PC-9 (cell line): ENCODE results near the gene PSMD6. TPM values are rescaled to one million over a fixed set of nuclear protein-coding genes. Genes with fewer than 3 reads are reported as not detected.

ENCODE experiments used
- BruUV-seq: library from RNA; stranded (reverse); fragments of 400-500 nt; replicated peaks from 2 replicates; lab custom pipeline; 2021; lab: Mats Ljungman, UMichigan
- CTCF ChIA-PET: fragments of 300-600 bp; sonication (Branson Sonifier 250); formaldehyde crosslinking; loops from one replicate; lab custom pipeline; 2022; ENCODE audit warnings: antibody characterized with exemption; lab: Charles Lee
- POLR2A ChIA-PET: fragments of 300-600 bp; sonication (Branson Sonifier 250); formaldehyde crosslinking; loops from one replicate; lab custom pipeline; 2022; ENCODE audit warnings: antibody characterized with exemption; ENCODE audit not compliant: unreplicated experiment; lab: Charles Lee
- DNase-seq, 2 experiments: peaks; one replicate each; pipeline versions ENCODE4 v3.0.0 to v3.0.0-alpha.2; 2015 to 2022; ENCODE audit warnings: mixed read lengths in 1 of 2
- H2AFZ ChIP-seq: fragments of 200-600 bp; sonication (generic); 2 replicates; pipeline ENCODE4 v1.8.1; 2017; ENCODE audit warnings: antibody characterized with exemption
- H3F3A ChIP-seq: fragments of 200-600 bp; sonication (generic); 2 replicates; pipeline ENCODE4 v1.8.1; 2017; ENCODE audit warnings: antibody characterized with exemption, mild to moderate bottlenecking, low read depth; ENCODE audit not compliant: insufficient read depth
- H3K27ac ChIP-seq: fragments of 200-600 bp; sonication (generic); 2 replicates; pipeline ENCODE4 v1.6.1; 2016; ENCODE audit warnings: mixed run types
- H3K27me3 ChIP-seq: fragments of 200-600 bp; sonication (generic); 2 replicates; pipeline ENCODE4 v1.6.1; 2016; ENCODE audit warnings: low read depth, mixed run types; ENCODE audit not compliant: insufficient read depth
- H3K36me3 ChIP-seq: fragments of 200-600 bp; sonication (generic); 2 replicates; pipeline ENCODE4 v1.6.1; 2016; ENCODE audit warnings: low read depth, mixed run types
- H3K4me1 ChIP-seq: fragments of 200-600 bp; sonication (generic); replicated peaks from 2 replicates; pipeline ENCODE4 v1.6.1; 2016; ENCODE audit warnings: mixed run types; ENCODE audit not compliant: insufficient read depth
- H3K4me2 ChIP-seq: fragments of 200-600 bp; sonication (generic); 2 replicates; pipeline ENCODE4 v1.6.1; 2017; ENCODE audit warnings: mixed run types
- H3K4me3 ChIP-seq: fragments of 200-600 bp; sonication (generic); 2 replicates; pipeline ENCODE4 v1.6.1; 2016; ENCODE audit warnings: mixed run types
- H3K79me2 ChIP-seq: fragments of 200-600 bp; sonication (generic); 2 replicates; pipeline ENCODE4 v1.6.1; 2017; ENCODE audit warnings: low read depth, mixed run types
- H3K9me2 ChIP-seq: fragments of 200-600 bp; sonication (generic); 2 replicates; pipeline ENCODE4 v1.8.1; 2017; ENCODE audit warnings: mild to moderate bottlenecking; ENCODE audit not compliant: insufficient read depth
- H3K9me3 ChIP-seq: fragments of 200-600 bp; sonication (generic); 2 replicates; pipeline ENCODE4 v1.8.1; 2016; ENCODE audit warnings: low read depth; ENCODE audit not compliant: insufficient read depth
- H4K20me1 ChIP-seq: fragments of 200-600 bp; sonication (generic); 2 replicates; pipeline ENCODE4 v1.8.1; 2017; ENCODE audit not compliant: insufficient read depth
- CTCF ChIP-seq: fragments of 200-600 bp; sonication (generic); conservative IDR thresholded peaks from 2 replicates; pipeline ENCODE4 v1.6.1; 2017; ENCODE audit warnings: mixed run types, antibody characterized with exemption, mild to moderate bottlenecking, moderate library complexity
- EZH2 ChIP-seq: fragments of 200-600 bp; sonication (generic); IDR thresholded peaks from 2 replicates; pipeline ENCODE4 v1.8.0; 2017; ENCODE audit warnings: antibody characterized with exemption, low read depth
- intact Hi-C: fragments of 100-400 bp; cut with micrococcal nuclease; formaldehyde crosslinking; loops from one replicate; pipeline ENCODE4 v1.10.0; 2022; ENCODE audit not compliant: unreplicated experiment
- total RNA-seq: library from RNA; stranded (reverse); gene quantifications from 2 replicates; pipeline ENCODE4 v1.2.3, GENCODE V29; 2021

PSMD6 gene
- total RNA-seq, 1 experiment from 2014 or later = 68.8 TPM

- Histone ChIP-seq H3K4me2 (no peak overlapping the region), H3K79me2 (no peaks in the 10 kb centered on the region), H3K9me3 (no peaks in the 10 kb centered on the region), H3K27me3 (no peaks in the 10 kb centered on the region), H3K4me1 (no peaks in the 10 kb centered on the region), H3K36me3 (no peaks in the 10 kb centered on the region), H3K9me2 (no peaks in the 10 kb centered on the region), H3K27ac (no peak overlapping the region), H2AFZ (no peak overlapping the region), H3F3A (no peaks in the 10 kb centered on the region), H4K20me1 (no peaks in the 10 kb centered on the region), H3K4me3 (no peak overlapping the region)
- ChIA-PET CTCF (no interaction called here), POLR2A (no interaction called here)
- BruUV-seq = no TSS peak
- intact Hi-C loops = no loop called here
- no peak for TF ChIP-seq CTCF
- TF ChIP-seq EZH2 = no peak
- no peak for DNase-seq
Observed at GRCh38 chr3:63995086-63995485, 28.2 kb downstream of the PSMD6 start.

GRCh38 chr3:63993653-63994079, 29.6 kb downstream of the PSMD6 start:
- H3K79me2 ChIP-seq = no peaks in the 10 kb centered on the region
- H4K20me1 ChIP-seq = no peaks in the 10 kb centered on the region
- peak; percentile 40 to 54 for DNase-seq
- intact Hi-C loops = loop anchor here (1.0 to 5.0 kb wide), 4 partner anchors 33 to 642 kb away; partner anchors contain the start of gene C3orf49
- H3K4me2 ChIP-seq = no peak overlapping the region
- H2AFZ ChIP-seq = no peak overlapping the region
- no peaks in the 10 kb centered on the region for H3K36me3 ChIP-seq
- POLR2A ChIA-PET = no interaction called here
- BruUV-seq = no TSS peak
- TF ChIP-seq EZH2 (no peak), CTCF (peak; percentile 82)
- no peaks in the 10 kb centered on the region for H3F3A ChIP-seq
- no peak overlapping the region for H3K27ac ChIP-seq
- H3K9me2 ChIP-seq = no peaks in the 10 kb centered on the region
- CTCF ChIA-PET = interaction anchor here (0.6 to 0.7 kb wide), 2 partner anchors 14 to 1372 kb away, joined by 7 to 10 read pairs; no protein-coding TSS in a partner anchor
- no peaks in the 10 kb centered on the region for H3K9me3 ChIP-seq
- H3K4me3 ChIP-seq = no peak overlapping the region
- H3K4me1 ChIP-seq = no peaks in the 10 kb centered on the region
- H3K27me3 ChIP-seq = no peaks in the 10 kb centered on the region

GRCh38 chr3:63992516-63993209, 30.6 kb downstream of the PSMD6 start:
- ChIA-PET POLR2A (no interaction called here), CTCF (interaction anchor here (0.6 kb wide), 1 partner anchor 1371 kb away, joined by 7 read pairs; no protein-coding TSS in a partner anchor)
- Histone ChIP-seq H3K9me2 (no peaks in the 10 kb centered on the region), H4K20me1 (no peaks in the 10 kb centered on the region), H3K36me3 (no peaks in the 10 kb centered on the region), H3K79me2 (no peaks in the 10 kb centered on the region), H3K4me1 (no peaks in the 10 kb centered on the region), H3K4me2 (no peak overlapping the region), H3K27me3 (no peaks in the 10 kb centered on the region), H3K4me3 (no peak overlapping the region), H3K27ac (no peak overlapping the region), H3F3A (no peaks in the 10 kb centered on the region), H3K9me3 (no peaks in the 10 kb centered on the region), H2AFZ (no peak overlapping the region)
- no peak for TF ChIP-seq EZH2
- intact Hi-C loops = loop anchor here (1.0 to 5.0 kb wide), 4 partner anchors 32 to 641 kb away; partner anchors contain the start of gene C3orf49
- no peak for DNase-seq
- no TSS peak for BruUV-seq
